K562 (cell line): Measurements from ENCODE around the gene HMX2. TPM values are rescaled to one million over a fixed set of nuclear protein-coding genes. Genes with fewer than 3 reads are reported as not detected.
"Not testable (repeated sequence)": the region's sequence is repeated elsewhere in the genome, so short reads cannot be mapped to it uniquely, and the experiment has no call there.

Experiments used
- ATAC-seq: fragments of 200-7000 bp; cut with Tn5 transposase; 3 replicates; pipeline ENCODE4 v1.9.1; 2020; ENCODE audit warnings: moderate library complexity
- BruUV-seq: library from RNA; stranded (reverse); fragments of 400-500 nt; replicated peaks from 2 replicates; lab custom pipeline; 2021; lab: Mats Ljungman, UMichigan
- CTCF ChIA-PET: fragments of 300-600 bp; formaldehyde crosslinking; extraction: SDS; loops from one replicate; lab custom pipeline; 2021; ENCODE audit warnings: low intra/inter-chr PET ratio; lab: Yijun Ruan, JAX
- POLR2A ChIA-PET: fragments of 300-600, 350-650 bp; sonication (Branson Sonifier 250); formaldehyde crosslinking; extraction: SDS; loops from one replicate; lab custom pipeline; 2021; ENCODE audit warnings: antibody characterized with exemption, inconsistent platforms; lab: Yijun Ruan, JAX
- DNase-seq, 4 experiments: peaks; one replicate each; pipeline versions ENCODE4 v3.0.0 to v3.0.0-alpha.2; 2011 to 2018; ENCODE audit warnings: low spot score in 3 of 4, mixed read lengths in 3 of 4; ENCODE audit errors: extremely low read depth in 1 of 4
- FAIRE-seq: peaks from 2 replicates; lab custom pipeline; 2011; peaks lifted over from hg19 to GRCh38; lab: Jason Lieb, UNC
- H2AFZ ChIP-seq: 2 replicates; pipeline ENCODE4 v1.6.0; 2011; ENCODE audit warnings: low read depth, low read length, control low read depth, inconsistent platforms
- H3K27ac ChIP-seq: fragments of 200-600 bp; 3 replicates; pipeline ENCODE4 v1.8.0; 2011; ENCODE audit warnings: low read depth, mild to moderate bottlenecking, control low read depth, inconsistent platforms, low read length, moderate library complexity, mixed read lengths; ENCODE audit errors: extremely low read depth
- H3K27me3 ChIP-seq, 2 experiments: fragments of 300-600 bp in 1 of 2; 2 replicates in 1 of 2; 3 replicates in 1 of 2; pipeline versions ENCODE4 v1.6.0 to v1.8.0; 2011; ENCODE audit warnings: inconsistent platforms in 2 of 2, low read length in 2 of 2, mild to moderate bottlenecking in 1 of 2, mixed read lengths in 1 of 2, moderate library complexity in 1 of 2; ENCODE audit not compliant: control insufficient read depth in 2 of 2, insufficient read depth in 2 of 2
- H3K36me3 ChIP-seq: fragments of 300-600 bp; 3 replicates; pipeline ENCODE4 v1.8.0; 2011; ENCODE audit warnings: mild to moderate bottlenecking, low read length, inconsistent platforms; ENCODE audit not compliant: control insufficient read depth, insufficient read depth
- H3K4me1 ChIP-seq, 2 experiments: fragments of 200-600 bp in 1 of 2; replicated peaks in 1 of 2; 2 replicates in 1 of 2; 3 replicates in 1 of 2; pipeline versions ENCODE4 v1.5.1 to v1.8.0; 2011; ENCODE audit warnings: inconsistent platforms in 2 of 2, low read length in 2 of 2, mild to moderate bottlenecking in 1 of 2, mixed read lengths in 1 of 2, moderate library complexity in 1 of 2; ENCODE audit not compliant: control insufficient read depth in 2 of 2, insufficient read depth in 2 of 2
- H3K4me2 ChIP-seq: 2 replicates; pipeline ENCODE4 v1.6.1; 2011; ENCODE audit warnings: low read length, control low read depth, inconsistent platforms, mixed read lengths; ENCODE audit not compliant: insufficient read depth
- H3K4me3 ChIP-seq: fragments of 200-600 bp; sonication (generic), shearing (Covaris generic); 2 replicates; pipeline ENCODE4 v1.5.1; 2016; ENCODE audit warnings: control low read depth, inconsistent platforms
- H3K79me2 ChIP-seq: fragments of 200-600 bp; 3 replicates; pipeline ENCODE4 v1.8.0; 2011; ENCODE audit warnings: low read length, inconsistent platforms; ENCODE audit not compliant: control insufficient read depth, insufficient read depth
- H3K9ac ChIP-seq, 2 experiments: 2 replicates each; pipeline versions ENCODE4 v1.6.0 to v1.6.1; 2011; ENCODE audit warnings: low read depth in 2 of 2, low read length in 2 of 2, control low read depth in 1 of 2, inconsistent platforms in 1 of 2, mild to moderate bottlenecking in 1 of 2, mixed read lengths in 1 of 2; ENCODE audit not compliant: insufficient read depth in 1 of 2
- H3K9me1 ChIP-seq: one replicate; pipeline ENCODE4 v1.6.0; 2011; ENCODE audit warnings: inconsistent platforms, mild to moderate bottlenecking, low read length, moderate library complexity; ENCODE audit not compliant: control insufficient read depth, insufficient read depth
- H3K9me3 ChIP-seq: replicated peaks from 2 replicates; pipeline ENCODE4 v1.5.1; 2011; ENCODE audit warnings: low read depth, low read length, inconsistent platforms; ENCODE audit not compliant: control insufficient read depth, insufficient read depth
- H4K20me1 ChIP-seq: replicated peaks from 2 replicates; pipeline ENCODE4 v1.6.1; 2011; ENCODE audit warnings: low read length, inconsistent platforms, mixed read lengths; ENCODE audit not compliant: control insufficient read depth, insufficient read depth
- KLF10 ChIP-seq: fragments of 250-450 bp; sonication (Bioruptor Pico); IDR thresholded peaks from 2 replicates; pipeline ENCODE4 v1.6.1; 2021; ENCODE audit warnings: matching md5 sums
- RBM25 ChIP-seq: fragments of 200-400 bp; formaldehyde crosslinking; IDR thresholded peaks from 2 replicates; pipeline ENCODE4 v1.6.1; 2018; ENCODE audit warnings: low read length, low read depth, moderate library complexity; ENCODE audit not compliant: severe bottlenecking
- TCFL5 ChIP-seq: fragments of 250-450 bp; sonication (Bioruptor Pico); conservative IDR thresholded peaks from 2 replicates; pipeline ENCODE4 v1.6.1; 2021; ENCODE audit warnings: mild to moderate bottlenecking, moderate library complexity, matching md5 sums
- ZNF146 ChIP-seq: IDR thresholded peaks from one replicate; pipeline ENCODE4 v1.6.1; 2018; ENCODE audit warnings: missing compliant biosample characterization; ENCODE audit not compliant: unreplicated experiment
- ZNF507 ChIP-seq: conservative IDR thresholded peaks from 2 replicates; pipeline ENCODE4 v1.6.1; 2017; ENCODE audit warnings: missing genetic modification characterization, missing compliant biosample characterization
- WGBS: fragments of 100-300 bp; shearing (Covaris generic); methylation state at CpG from one replicate; pipeline ENCODE4 v1.1.6; 2016; ENCODE audit warnings: low coverage, mixed read lengths; ENCODE audit not compliant: insufficient coverage; ENCODE audit errors: missing lambda C conversion rate; 5-methylcytosine and 5-hydroxymethylcytosine counted together
- in situ Hi-C: fragments of 300-500 bp; cut with MboI; formaldehyde crosslinking; loops from 4 replicates; pipeline ENCODE4 v1.15.0; 2018; ENCODE audit warnings: inconsistent platforms, mixed read lengths
- intact Hi-C: fragments of 100-400 bp; cut with micrococcal nuclease; formaldehyde crosslinking; loops from 2 replicates; pipeline ENCODE4 v1.14.2; 2022
- polyA plus RNA-seq, 8 experiments: library from polyadenylated mRNA; depleted of rRNA in 4 of 8; stranded (reverse) in 5 of 8; unstranded in 3 of 8; fragments of >200 nt; fragmentation: Nextera tagmentation in 2 of 8; fragmentation: Illumina TruSeq in 1 of 8; extraction: Ambion mirVana in 2 of 8; extraction: Trizol in 1 of 8; gene quantifications; 2 replicates each; pipeline versions ENCODE4 v1.2.1 to v1.2.3, GENCODE V29; 2011 to 2014; ENCODE audit warnings: inconsistent platforms in 1 of 8, missing spikeins in 1 of 8
- total RNA-seq, 7 experiments: library from RNA; depleted of rRNA in 6 of 7; stranded (reverse); fragments of >200 nt in 6 of 7; fragmentation: Illumina TruSeq in 2 of 7; extraction: Trizol in 2 of 7; gene quantifications; 2 replicates each; pipeline versions ENCODE4 v1.2.1 to v1.2.3, GENCODE V29; 2011 to 2021; ENCODE audit warnings: low replicate concordance in 1 of 7
- TF ChIP-seq, protein P1 (sequence below), 2 experiments: fragments of 450-650 bp; IDR thresholded peaks; 2 replicates each; pipeline ENCODE4 v1.6.1; 2016; ENCODE audit warnings: mild to moderate bottlenecking in 2 of 2, borderline replicate concordance in 1 of 2, low read depth in 1 of 2, moderate library complexity in 1 of 2

HMX2 gene
- total and polyA plus RNA-seq, 9 of the 15 experiments (the other 6 are each of a cell fraction or from before 2014, with no cell fraction given) = 0.07 to 0.58 (median 0.09) TPM; not detected in 2

DNA sequence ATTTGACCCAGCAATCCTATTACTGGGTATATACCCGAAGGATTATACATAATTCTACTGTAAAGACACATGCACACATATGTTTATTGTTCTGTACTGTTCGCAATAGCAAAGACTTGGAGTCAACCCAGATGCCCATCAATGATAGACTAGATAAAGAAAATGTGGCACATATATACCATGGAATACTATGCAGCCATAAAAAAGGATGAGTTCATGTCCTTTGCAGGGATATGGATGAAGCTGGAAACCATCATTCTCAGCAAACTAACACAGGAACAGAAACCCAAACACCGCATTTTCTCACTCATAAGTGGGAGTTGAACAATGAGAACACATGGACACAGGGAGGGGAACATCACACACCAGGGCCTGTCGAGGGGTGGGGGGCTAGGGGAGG lies 30.5 kb downstream of the HMX2 start:
- 100% methylated on average over 2 of the region's 4 CpGs for WGBS
- H4K20me1 ChIP-seq, ATAC-seq: not testable (repeated sequence)

DNA sequence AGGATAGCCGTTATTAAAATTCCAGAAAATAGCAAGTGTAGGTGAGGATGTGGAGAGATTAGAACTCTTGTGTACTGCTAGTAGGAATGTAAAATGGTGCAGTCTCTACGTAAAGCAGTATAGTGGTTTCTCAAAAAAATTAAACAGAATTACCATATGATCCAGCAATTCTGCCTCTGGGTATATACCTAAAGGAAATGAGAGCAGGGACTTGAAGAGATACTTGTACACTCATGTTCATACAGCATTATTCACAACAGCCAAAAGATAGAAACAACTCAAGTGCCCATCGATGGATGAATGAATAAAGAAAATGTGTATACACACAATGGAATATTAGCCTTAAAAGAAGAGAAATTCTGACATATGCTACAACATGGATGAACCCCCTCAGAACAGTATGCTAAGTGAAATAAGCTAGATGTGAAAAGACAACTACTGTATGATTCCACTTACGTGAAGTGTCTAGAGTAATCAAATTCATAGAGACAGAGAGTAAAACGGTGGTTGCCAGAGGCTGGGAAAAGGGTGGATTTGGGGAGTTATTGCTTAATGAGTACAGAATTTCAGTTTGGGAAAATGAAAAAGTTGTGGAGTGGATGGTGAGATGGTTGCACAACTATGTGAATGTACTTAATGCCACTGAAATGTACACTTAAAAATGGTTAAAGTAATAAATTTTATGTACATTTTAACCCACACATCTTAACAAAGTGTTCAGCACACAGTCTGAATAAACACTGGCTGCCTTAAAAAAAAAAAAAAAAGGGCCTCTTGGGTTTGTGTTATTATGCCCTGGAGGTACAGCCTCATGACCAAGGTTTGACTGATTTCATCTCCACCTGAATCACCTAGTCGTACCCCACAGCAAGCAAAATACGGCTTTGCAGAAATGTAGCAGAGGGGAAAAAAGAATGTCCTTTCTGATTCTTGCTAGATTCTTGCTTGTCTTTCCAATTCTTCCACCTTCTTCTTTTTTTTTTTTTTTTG lies 32.5 kb downstream of the HMX2 start:
- no peaks in the 10 kb centered on the region for H4K20me1 ChIP-seq
- FAIRE-seq (no peak), DNase-seq (no peak), ATAC-seq (no peak)
- peaks cover 4% of the 10 kb centered on the region; the same call in 1 of the 3 replicates for H3K36me3 ChIP-seq
- BruUV-seq = no TSS peak
- H3K9ac ChIP-seq = no peak overlapping the region
- intact Hi-C loops (no loop called here), in situ Hi-C loops (no loop called here)
- no peak overlapping the region for H3K4me2 ChIP-seq
- 61% methylated on average over 7 of the region's 7 CpGs for WGBS
- ChIA-PET CTCF (no interaction called here), POLR2A (no interaction called here)
- H3K4me3 ChIP-seq = no peak overlapping the region
- H2AFZ ChIP-seq = no peak overlapping the region
- H3K9me3 ChIP-seq = no peaks in the 10 kb centered on the region; the same call in 1 of the 2 replicates
- no peaks in the 10 kb centered on the region for H3K4me1 ChIP-seq
- H3K27ac ChIP-seq = no peak overlapping the region
- H3K9me1 ChIP-seq = no peaks in the 10 kb centered on the region
- no peaks in the 10 kb centered on the region for H3K79me2 ChIP-seq
- H3K27me3 ChIP-seq = no peaks in the 10 kb centered on the region
- TF ChIP-seq KLF10 (CRISPR knock-in tag) (no peak), ZNF507 (tag) (no peak), TCFL5 (CRISPR knock-in tag) (no peak)
- TF ChIP-seq, protein P1, sequence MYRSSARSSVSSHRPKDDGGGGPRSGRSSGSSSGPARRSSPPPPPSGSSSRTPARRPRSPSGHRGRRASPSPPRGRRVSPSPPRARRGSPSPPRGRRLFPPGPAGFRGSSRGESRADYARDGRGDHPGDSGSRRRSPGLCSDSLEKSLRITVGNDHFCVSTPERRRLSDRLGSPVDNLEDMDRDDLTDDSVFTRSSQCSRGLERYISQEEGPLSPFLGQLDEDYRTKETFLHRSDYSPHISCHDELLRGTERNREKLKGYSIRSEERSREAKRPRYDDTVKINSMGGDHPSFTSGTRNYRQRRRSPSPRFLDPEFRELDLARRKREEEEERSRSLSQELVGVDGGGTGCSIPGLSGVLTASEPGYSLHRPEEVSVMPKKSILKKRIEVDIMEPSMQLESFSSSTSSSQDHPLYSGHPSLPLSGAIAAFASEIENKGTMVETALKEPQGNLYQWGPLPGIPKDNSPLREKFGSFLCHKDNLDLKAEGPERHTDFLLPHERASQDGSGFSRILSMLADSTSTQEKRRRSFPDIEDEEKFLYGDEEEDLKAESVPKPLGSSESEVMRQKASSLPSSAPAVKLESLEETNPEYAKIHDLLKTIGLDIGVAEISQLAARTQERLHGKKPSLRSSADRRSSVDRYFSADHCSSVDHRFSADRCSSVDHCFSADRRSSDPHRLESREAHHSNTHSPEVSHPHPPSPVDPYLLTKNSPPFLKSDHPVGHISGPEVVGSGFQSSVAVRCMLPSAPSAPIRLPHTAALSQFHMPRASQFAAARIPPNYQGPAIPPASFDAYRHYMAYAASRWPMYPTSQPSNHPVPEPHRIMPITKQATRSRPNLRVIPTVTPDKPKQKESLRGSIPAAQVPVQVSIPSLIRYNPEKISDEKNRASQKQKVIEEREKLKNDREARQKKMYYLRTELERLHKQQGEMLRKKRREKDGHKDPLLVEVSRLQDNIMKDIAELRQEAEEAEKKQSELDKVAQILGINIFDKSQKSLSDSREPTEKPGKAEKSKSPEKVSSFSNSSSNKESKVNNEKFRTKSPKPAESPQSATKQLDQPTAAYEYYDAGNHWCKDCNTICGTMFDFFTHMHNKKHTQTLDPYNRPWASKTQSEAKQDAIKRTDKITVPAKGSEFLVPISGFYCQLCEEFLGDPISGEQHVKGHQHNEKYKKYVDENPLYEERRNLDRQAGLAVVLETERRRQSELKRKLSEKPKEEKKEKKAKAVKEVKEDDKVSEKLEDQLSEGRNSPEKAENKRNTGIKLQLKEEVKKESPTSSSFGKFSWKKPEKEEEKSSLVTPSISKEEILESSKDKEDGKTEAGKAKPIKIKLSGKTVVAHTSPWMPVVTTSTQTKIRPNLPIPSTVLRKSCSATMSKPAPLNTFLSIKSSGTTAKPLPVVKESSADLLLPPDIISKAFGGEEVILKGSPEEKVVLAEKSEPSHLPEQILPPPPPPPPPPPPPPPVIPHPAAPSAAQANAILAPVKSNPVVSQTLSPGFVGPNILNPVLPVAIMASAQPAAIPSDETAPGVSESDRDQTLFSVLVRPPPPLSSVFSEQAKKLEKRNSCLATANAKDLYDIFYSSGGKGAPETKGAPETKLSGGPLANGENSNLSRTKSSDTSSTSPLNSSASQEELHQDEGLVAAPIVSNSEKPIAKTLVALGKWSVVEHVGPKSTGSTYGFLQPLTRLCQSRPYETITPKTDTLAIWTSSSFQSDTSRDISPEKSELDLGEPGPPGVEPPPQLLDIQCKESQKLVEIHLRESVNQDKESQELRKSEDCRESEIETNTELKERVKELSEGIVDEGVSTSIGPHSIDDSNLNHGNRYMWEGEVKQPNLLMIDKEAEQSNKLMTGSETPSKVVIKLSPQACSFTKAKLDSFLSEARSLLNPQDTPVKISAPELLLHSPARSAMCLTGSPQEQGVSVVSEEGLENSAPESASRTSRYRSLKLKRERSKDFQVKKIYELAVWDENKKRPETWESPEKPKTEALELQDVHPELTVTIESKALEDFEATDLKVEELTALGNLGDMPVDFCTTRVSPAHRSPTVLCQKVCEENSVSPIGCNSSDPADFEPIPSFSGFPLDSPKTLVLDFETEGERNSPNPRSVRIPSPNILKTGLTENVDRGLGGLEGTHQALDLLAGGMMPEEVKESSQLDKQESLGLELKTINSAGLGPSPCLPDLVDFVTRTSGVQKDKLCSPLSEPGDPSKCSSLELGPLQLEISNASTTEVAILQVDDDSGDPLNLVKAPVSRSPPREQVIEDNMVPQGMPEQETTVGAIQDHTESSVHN (IDR thresholded peaks at IDR 0.05; ENCODE audit: borderline replicate concordance in 1 of 2, low read depth in 1 of 2) = no peak

More for the DNA sequence above, 30.5 kb downstream of the HMX2 start:
- H2AFZ ChIP-seq, H3K9me1 ChIP-seq, in situ Hi-C loops, CTCF ChIA-PET, POLR2A ChIA-PET, H3K4me2 ChIP-seq, H3K79me2 ChIP-seq, H3K4me1 ChIP-seq, H3K27ac ChIP-seq, FAIRE-seq, BruUV-seq, H3K9me3 ChIP-seq, H3K36me3 ChIP-seq, DNase-seq, intact Hi-C loops, H3K27me3 ChIP-seq, H3K4me3 ChIP-seq, H3K9ac ChIP-seq: not testable (repeated sequence)
- TF ChIP-seq RBM25 (peak; percentile 36), ZNF146 (peak; percentile 37)
